Measurements from ENCODE around the gene WDR27.

WDR27 gene

GRCh38 chr6:169723200-169723909, 21.5 kb upstream of the WDR27 start:
- Histone ChIP-seq H3K9me2 (replicated peaks; ENCODE audit: low read depth, low read length) (no peaks in the 10 kb centered on the region), H3K4me3 (ENCODE audit: low read length, poor library complexity, severe bottlenecking) (peak overlapping the region; percentile 92), H3K4me1 (ENCODE audit: insufficient read depth, low read length, poor library complexity, severe bottlenecking) (peaks cover 65% of the 10 kb centered on the region), H3K79me2 (ENCODE audit: insufficient read depth, low read length) (peaks cover 69% of the 10 kb centered on the region), H2AFZ (ENCODE audit: low read length) (peak overlapping the region; percentile 69), H3K4me2 (ENCODE audit: low read depth, low read length, poor library complexity, severe bottlenecking) (peak overlapping the region; percentile 80), H3K27me3 (ENCODE audit: insufficient read depth, low read length, poor library complexity, severe bottlenecking) (no peaks in the 10 kb centered on the region), H4K20me1 (ENCODE audit: insufficient read depth, low read length, poor library complexity, severe bottlenecking) (peaks cover 44% of the 10 kb centered on the region), H3F3A (ENCODE audit: low read depth) (no peaks in the 10 kb centered on the region), H3K36me3 (ENCODE audit: insufficient read depth, low read length) (no peaks in the 10 kb centered on the region), H3K9ac (ENCODE audit: low read depth, low read length, poor library complexity, severe bottlenecking) (peak overlapping the region; percentile 85), H3K9me3 (ENCODE audit: insufficient read depth, low read depth, low read length) (no peaks in the 10 kb centered on the region)
- TF ChIP-seq CTCF (conservative IDR thresholded peaks at IDR 0.05; ENCODE audit: low read length) = no peak
- no peak for TF ChIP-seq EZH2phosphoT487 (IDR thresholded peaks at IDR 0.05; ENCODE audit: borderline replicate concordance)

GRCh38 chr6:169722362-169723199, 20.8 kb upstream of the WDR27 start:
- H3K9me3 ChIP-seq (ENCODE audit: insufficient read depth, low read depth, low read length) = no peaks in the 10 kb centered on the region
- H3K36me3 ChIP-seq (ENCODE audit: insufficient read depth, low read length) = no peaks in the 10 kb centered on the region
- H3K9ac ChIP-seq (ENCODE audit: low read depth, low read length, poor library complexity, severe bottlenecking) = peak overlapping the region; percentile 85
- TF ChIP-seq CTCF (conservative IDR thresholded peaks at IDR 0.05; ENCODE audit: low read length) = no peak
- TF ChIP-seq EZH2phosphoT487 (IDR thresholded peaks at IDR 0.05; ENCODE audit: borderline replicate concordance) = no peak
- peak overlapping the region; percentile 69 for H2AFZ ChIP-seq (ENCODE audit: low read length)
- peaks cover 77% of the 10 kb centered on the region for H3K79me2 ChIP-seq (ENCODE audit: insufficient read depth, low read length)
- no peaks in the 10 kb centered on the region for H3K27me3 ChIP-seq (ENCODE audit: insufficient read depth, low read length, poor library complexity, severe bottlenecking)
- peaks cover 44% of the 10 kb centered on the region for H4K20me1 ChIP-seq (ENCODE audit: insufficient read depth, low read length, poor library complexity, severe bottlenecking)
- H3K4me1 ChIP-seq (ENCODE audit: insufficient read depth, low read length, poor library complexity, severe bottlenecking) = peaks cover 61% of the 10 kb centered on the region
- H3K4me3 ChIP-seq (ENCODE audit: low read length, poor library complexity, severe bottlenecking) = peak overlapping the region; percentile 92
- H3K4me2 ChIP-seq (ENCODE audit: low read depth, low read length, poor library complexity, severe bottlenecking) = peak overlapping the region; percentile 80
- no peaks in the 10 kb centered on the region for H3K9me2 ChIP-seq (replicated peaks; ENCODE audit: low read depth, low read length)
- H3F3A ChIP-seq (ENCODE audit: low read depth) = no peaks in the 10 kb centered on the region

GRCh38 chr6:169720207-169720855, 18.5 kb upstream of the WDR27 start:
- H3K9ac ChIP-seq (ENCODE audit: low read depth, low read length, poor library complexity, severe bottlenecking) = peak overlapping the region; percentile 85
- H3K4me1 ChIP-seq (ENCODE audit: insufficient read depth, low read length, poor library complexity, severe bottlenecking) = peaks cover 43% of the 10 kb centered on the region
- TF ChIP-seq EZH2phosphoT487 (IDR thresholded peaks at IDR 0.05; ENCODE audit: borderline replicate concordance) (no peak), CTCF (conservative IDR thresholded peaks at IDR 0.05; ENCODE audit: low read length) (peak; percentile 48)
- H3K27me3 ChIP-seq (ENCODE audit: insufficient read depth, low read length, poor library complexity, severe bottlenecking) = no peaks in the 10 kb centered on the region
- H3K4me2 ChIP-seq (ENCODE audit: low read depth, low read length, poor library complexity, severe bottlenecking) = peak overlapping the region; percentile 80
- peaks cover 21% of the 10 kb centered on the region; the same call in 1 of the 2 replicates for H3K36me3 ChIP-seq (ENCODE audit: insufficient read depth, low read length)
- H4K20me1 ChIP-seq (ENCODE audit: insufficient read depth, low read length, poor library complexity, severe bottlenecking) = peaks cover 44% of the 10 kb centered on the region
- peaks cover 82% of the 10 kb centered on the region for H3K79me2 ChIP-seq (ENCODE audit: insufficient read depth, low read length)
- no peaks in the 10 kb centered on the region for H3K9me2 ChIP-seq (replicated peaks; ENCODE audit: low read depth, low read length)
- no peaks in the 10 kb centered on the region for H3F3A ChIP-seq (ENCODE audit: low read depth)
- no peaks in the 10 kb centered on the region for H3K9me3 ChIP-seq (ENCODE audit: insufficient read depth, low read depth, low read length)
- H2AFZ ChIP-seq (ENCODE audit: low read length) = no peak overlapping the region
- peak overlapping the region; percentile 22 for H3K4me3 ChIP-seq (ENCODE audit: low read length, poor library complexity, severe bottlenecking)

Data from Loucy (cell line).